Measurements from ENCODE around the gene ASB18. TPM values are rescaled to one million over a fixed set of nuclear protein-coding genes. Genes with fewer than 3 reads are reported as not detected.
"Not testable (repeated sequence)": the region's sequence is repeated elsewhere in the genome, so short reads cannot be mapped to it uniquely, and the experiment has no call there.

The ASB18 gene
- total RNA-seq, 1 experiment from 2014 or later, result 0.46 TPM

GRCh38 chr2:236271851-236272250 lies 7.6 kb upstream of the ASB18 start:
- Histone ChIP-seq H4K20me1 (ENCODE audit: insufficient read depth) (no peaks in the 10 kb centered on the region), H3K9me3 (ENCODE audit: insufficient read depth, low read depth) (peaks cover 12% of the 10 kb centered on the region), H3K79me2 (ENCODE audit: low read depth) (no peaks in the 10 kb centered on the region), H3K36me3 (ENCODE audit: low read depth) (no peaks in the 10 kb centered on the region), H3K4me1 (replicated peaks; ENCODE audit: insufficient read depth) (no peaks in the 10 kb centered on the region), H3K27me3 (ENCODE audit: insufficient read depth, low read depth) (peaks cover 14% of the 10 kb centered on the region; the same call in 1 of the 2 replicates), H3F3A (ENCODE audit: insufficient read depth, low read depth) (no peaks in the 10 kb centered on the region), H2AFZ (no peak overlapping the region), H3K4me2 (no peak overlapping the region), H3K27ac (no peak overlapping the region), H3K4me3 (no peak overlapping the region), H3K9me2 (ENCODE audit: insufficient read depth) (no peaks in the 10 kb centered on the region)
- intact Hi-C loops (cut with micrococcal nuclease; ENCODE audit: unreplicated experiment), result no loop called here
- no TSS peak for BruUV-seq (replicated peaks)
- CTCF ChIA-PET, result no interaction called here
- no peak for DNase-seq
- no peak for TF ChIP-seq CTCF (conservative IDR thresholded peaks at IDR 0.05)
- no peak for TF ChIP-seq EZH2 (IDR thresholded peaks at IDR 0.05; ENCODE audit: low read depth)
- POLR2A ChIA-PET (ENCODE audit: unreplicated experiment), result no interaction called here

- POLR2A ChIA-PET (ENCODE audit: unreplicated experiment); H3K4me2 ChIP-seq; H3K79me2 ChIP-seq (ENCODE audit: low read depth); H2AFZ ChIP-seq; intact Hi-C loops (cut with micrococcal nuclease; ENCODE audit: unreplicated experiment); H3K4me1 ChIP-seq (replicated peaks; ENCODE audit: insufficient read depth); H3F3A ChIP-seq (ENCODE audit: insufficient read depth, low read depth); BruUV-seq (replicated peaks); DNase-seq; CTCF ChIA-PET; H3K36me3 ChIP-seq (ENCODE audit: low read depth); H4K20me1 ChIP-seq (ENCODE audit: insufficient read depth); H3K4me3 ChIP-seq; H3K9me2 ChIP-seq (ENCODE audit: insufficient read depth); H3K27ac ChIP-seq: not testable (repeated sequence)
- Histone ChIP-seq H3K27me3 (ENCODE audit: insufficient read depth, low read depth) (peaks cover 29% of the 10 kb centered on the region), H3K9me3 (ENCODE audit: insufficient read depth, low read depth) (peaks cover 12% of the 10 kb centered on the region)
These were observed 5.7 kb upstream of the ASB18 start for GRCh38 chr2:236269876-236270275.

GRCh38 chr2:236265675-236266074 lies 1.5 kb upstream of the ASB18 start:
- no peaks in the 10 kb centered on the region for H3K79me2 ChIP-seq (ENCODE audit: low read depth)
- no peaks in the 10 kb centered on the region for H3K4me1 ChIP-seq (replicated peaks; ENCODE audit: insufficient read depth)
- H3K9me2 ChIP-seq (ENCODE audit: insufficient read depth), result no peaks in the 10 kb centered on the region
- intact Hi-C loops (cut with micrococcal nuclease; ENCODE audit: unreplicated experiment), result no loop called here
- no peak overlapping the region for H3K4me2 ChIP-seq
- POLR2A ChIA-PET (ENCODE audit: unreplicated experiment), result no interaction called here
- no peak overlapping the region for H3K27ac ChIP-seq
- H2AFZ ChIP-seq, result no peak overlapping the region
- no peak for DNase-seq
- H3K4me3 ChIP-seq, result no peak overlapping the region
- H4K20me1 ChIP-seq (ENCODE audit: insufficient read depth), result no peaks in the 10 kb centered on the region
- TF ChIP-seq CTCF (conservative IDR thresholded peaks at IDR 0.05) (no peak), EZH2 (IDR thresholded peaks at IDR 0.05; ENCODE audit: low read depth) (no peak)
- BruUV-seq (replicated peaks), result no TSS peak
- H3K9me3 ChIP-seq (ENCODE audit: insufficient read depth, low read depth), result peaks cover 12% of the 10 kb centered on the region
- no peaks in the 10 kb centered on the region for H3F3A ChIP-seq (ENCODE audit: insufficient read depth, low read depth)
- CTCF ChIA-PET, result no interaction called here
- peaks cover 66% of the 10 kb centered on the region for H3K27me3 ChIP-seq (ENCODE audit: insufficient read depth, low read depth)
- H3K36me3 ChIP-seq (ENCODE audit: low read depth), result no peaks in the 10 kb centered on the region

- no peak overlapping the region for H3K27ac ChIP-seq
- H3K4me2 ChIP-seq, result no peak overlapping the region
- no peak for DNase-seq
- H3K9me2 ChIP-seq (ENCODE audit: insufficient read depth), result no peaks in the 10 kb centered on the region
- ChIA-PET POLR2A (ENCODE audit: unreplicated experiment) (no interaction called here), CTCF (no interaction called here)
- BruUV-seq (replicated peaks), result no TSS peak
- no peaks in the 10 kb centered on the region for H3F3A ChIP-seq (ENCODE audit: insufficient read depth, low read depth)
- intact Hi-C loops (cut with micrococcal nuclease; ENCODE audit: unreplicated experiment), result no loop called here
- no peak overlapping the region for H2AFZ ChIP-seq
- no peak for TF ChIP-seq CTCF (conservative IDR thresholded peaks at IDR 0.05)
- TF ChIP-seq EZH2 (IDR thresholded peaks at IDR 0.05; ENCODE audit: low read depth), result no peak
- H3K79me2 ChIP-seq (ENCODE audit: low read depth), result no peaks in the 10 kb centered on the region
- no peaks in the 10 kb centered on the region for H3K36me3 ChIP-seq (ENCODE audit: low read depth)
- H3K4me3 ChIP-seq, result no peak overlapping the region
- H3K27me3 ChIP-seq (ENCODE audit: insufficient read depth, low read depth), result peaks cover 69% of the 10 kb centered on the region
- no peaks in the 10 kb centered on the region for H3K4me1 ChIP-seq (replicated peaks; ENCODE audit: insufficient read depth)
- no peaks in the 10 kb centered on the region for H3K9me3 ChIP-seq (ENCODE audit: insufficient read depth, low read depth)
- no peaks in the 10 kb centered on the region for H4K20me1 ChIP-seq (ENCODE audit: insufficient read depth)
These were observed 2.0 kb downstream of the ASB18 start for GRCh38 chr2:236262238-236262637.
